Activated T-cell treated with anti-CD3 and anti-CD28 coated beads, Interleukin-2, amount 50 U/mL, for 48 hours (primary cell): ENCODE results near the gene KRT9.

Experiments used
- DNase-seq, 2 experiments: peaks; one replicate each; pipeline ENCODE4 v3.0.0-alpha.2; 2020

KRT9 gene

DNA sequence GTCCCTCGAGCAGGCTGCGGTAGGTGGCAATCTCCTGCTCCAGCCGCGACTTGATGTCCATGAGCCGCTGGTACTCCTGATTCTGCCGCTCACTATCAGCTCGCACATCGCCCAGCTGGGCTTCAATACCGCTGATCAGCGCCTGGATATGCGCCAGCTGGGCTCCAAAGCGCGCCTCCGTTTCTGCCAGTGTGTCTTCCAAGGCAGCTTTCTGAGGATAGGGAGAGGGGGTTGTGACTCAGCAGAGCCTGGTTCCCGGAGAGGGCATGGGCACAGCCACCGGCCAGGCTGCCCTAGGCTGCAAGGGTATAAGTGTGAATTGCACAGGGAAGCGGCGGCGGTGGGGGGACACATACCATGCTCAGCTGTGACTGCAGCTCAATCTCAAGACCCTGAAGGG, 48.1 kb downstream of the KRT9 start:
- DNase-seq: no peak

GRCh38 chr17:41523225-41523593, 48.6 kb downstream of the KRT9 start:
- no peak for DNase-seq

- DNase-seq: no peak
Measured at GRCh38 chr17:41522301-41523224, 49.3 kb downstream of the KRT9 start.

DNA sequence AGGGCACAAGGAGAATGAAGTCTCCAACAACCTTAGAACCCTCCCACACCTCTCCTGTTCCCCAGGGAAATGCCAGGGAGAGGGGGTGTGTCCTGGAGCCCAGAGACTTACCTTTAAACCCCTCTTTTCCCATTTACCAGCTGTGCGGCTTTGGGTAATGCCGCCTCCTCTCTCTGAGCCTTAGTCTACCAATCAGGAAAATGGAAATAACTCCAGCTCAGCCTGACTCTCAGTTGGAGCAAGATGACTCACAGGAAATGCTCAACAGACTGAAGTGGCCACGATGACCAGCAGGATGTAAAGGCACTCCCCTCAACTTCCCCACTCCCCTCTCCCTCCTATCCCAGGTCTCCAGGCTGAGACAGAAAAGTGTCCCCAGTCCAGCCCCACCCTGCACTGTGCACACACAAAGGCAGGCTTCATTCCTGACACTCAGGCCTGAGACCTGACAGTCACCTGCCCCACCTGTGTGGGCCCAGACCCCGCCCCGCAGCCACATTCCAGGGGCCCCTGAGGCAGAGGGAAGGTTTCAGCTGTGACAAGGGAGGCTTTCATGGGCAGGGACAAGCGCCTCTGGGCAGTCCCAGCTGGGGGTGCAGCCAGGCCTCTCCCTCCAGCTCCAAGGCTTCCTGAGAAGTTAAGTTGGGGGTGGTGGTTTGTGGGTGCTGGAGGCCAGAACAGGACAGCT, 50.1 kb downstream of the KRT9 start:
- DNase-seq: no peak

DNA sequence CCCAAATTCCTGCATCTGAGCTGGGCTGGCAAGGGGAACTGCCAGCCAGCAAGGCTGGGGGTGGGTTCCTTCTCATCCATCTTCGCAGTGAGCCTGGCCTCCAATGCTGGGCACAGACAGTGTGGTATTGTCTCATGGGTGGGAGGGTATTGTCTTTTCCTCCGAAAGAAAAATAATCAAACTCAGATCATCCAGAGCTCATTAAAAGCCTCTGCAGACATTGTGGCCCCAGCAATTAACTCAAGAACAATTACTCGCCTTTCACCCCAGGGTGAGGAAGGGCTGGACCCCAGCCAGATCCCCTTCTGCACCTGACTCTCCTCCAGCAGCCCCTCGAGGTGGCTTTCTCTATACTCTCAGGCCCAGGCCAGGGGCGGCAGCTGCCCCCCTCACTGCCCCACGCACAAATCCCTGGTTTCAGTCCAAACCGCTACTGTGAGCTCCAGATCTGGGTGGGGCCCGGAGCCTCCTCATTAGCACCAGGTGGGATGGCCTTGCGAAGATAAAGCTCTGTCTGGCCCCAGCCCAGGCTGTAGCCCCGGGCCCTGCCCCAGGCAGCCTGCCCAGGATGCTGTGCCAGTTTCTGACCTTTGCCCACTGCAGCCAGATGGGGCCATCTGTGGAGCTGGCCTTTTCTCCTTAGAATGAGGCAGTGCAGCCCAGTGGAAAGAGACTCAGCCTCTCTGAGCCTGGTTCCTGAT, 50.9 kb downstream of the KRT9 start:
- DNase-seq: no peak

- no peak for DNase-seq
Measured at GRCh38 chr17:41519501-41520224, 52.2 kb downstream of the KRT9 start.

DNA sequence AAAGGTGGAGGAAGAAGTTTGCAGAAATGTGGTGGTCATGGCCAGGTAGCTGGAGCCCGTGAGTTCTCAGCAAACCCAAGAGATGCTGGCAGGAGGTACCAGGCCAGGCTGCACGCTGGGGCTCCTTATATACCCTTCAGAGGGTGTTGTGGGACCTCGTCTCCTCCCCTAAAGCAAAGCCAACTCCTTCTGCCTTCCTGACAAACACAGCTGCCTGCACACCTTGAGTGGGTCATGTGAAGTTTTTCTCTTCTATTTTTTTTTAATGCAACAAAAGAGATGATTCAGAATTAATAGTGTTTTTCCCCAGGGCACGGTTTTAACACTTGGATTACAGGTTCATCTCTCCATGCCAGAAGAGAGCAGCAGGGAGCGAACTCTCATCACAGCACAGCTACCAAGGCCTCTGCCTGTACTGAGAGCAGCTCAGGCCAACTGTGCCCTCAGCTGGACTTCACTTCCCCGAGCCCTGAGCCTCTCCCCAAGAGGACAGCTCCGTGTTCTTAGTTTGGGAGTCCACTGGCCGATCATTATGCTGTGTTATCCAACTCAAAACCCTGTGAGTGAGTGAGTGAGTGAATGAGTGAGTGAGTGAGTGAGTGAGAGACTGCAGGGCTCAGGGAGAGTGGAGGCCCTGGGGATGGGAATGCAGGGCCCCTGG, 52.9 kb downstream of the KRT9 start, which contains the start of gene KRT15:
KRT15 (minus strand) TSS at position 102 of the 661 bp plus-strand sequence; CDS start at position 39, 63 bp downstream.
- DNase-seq: no peak

- DNase-seq: no peak
Measured at GRCh38 chr17:41518031-41518430, 53.8 kb downstream of the KRT9 start.

DNA sequence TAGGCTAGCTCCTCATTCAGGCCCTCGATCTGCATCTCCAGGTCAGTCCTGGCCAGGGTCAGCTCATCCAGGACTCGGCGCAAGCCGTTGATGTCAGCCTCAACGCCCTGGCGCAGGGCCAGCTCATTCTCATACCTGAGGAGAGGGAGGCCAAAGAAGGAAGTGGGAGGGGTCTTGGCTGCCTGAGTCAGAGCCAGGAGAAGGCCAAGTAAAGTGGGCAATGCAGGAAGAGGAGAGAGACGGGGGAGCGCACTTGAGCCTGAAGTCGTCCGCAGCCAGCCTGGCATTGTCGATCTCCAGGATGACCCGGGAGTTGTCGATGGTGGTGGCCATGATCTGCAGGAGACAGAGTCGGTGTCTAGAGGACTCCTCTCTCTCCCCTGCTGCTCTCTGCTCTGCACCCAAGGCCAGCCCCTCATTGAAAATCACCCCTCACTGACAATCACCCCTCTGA, 55.0 kb downstream of the KRT9 start:
- DNase-seq: no peak

DNA sequence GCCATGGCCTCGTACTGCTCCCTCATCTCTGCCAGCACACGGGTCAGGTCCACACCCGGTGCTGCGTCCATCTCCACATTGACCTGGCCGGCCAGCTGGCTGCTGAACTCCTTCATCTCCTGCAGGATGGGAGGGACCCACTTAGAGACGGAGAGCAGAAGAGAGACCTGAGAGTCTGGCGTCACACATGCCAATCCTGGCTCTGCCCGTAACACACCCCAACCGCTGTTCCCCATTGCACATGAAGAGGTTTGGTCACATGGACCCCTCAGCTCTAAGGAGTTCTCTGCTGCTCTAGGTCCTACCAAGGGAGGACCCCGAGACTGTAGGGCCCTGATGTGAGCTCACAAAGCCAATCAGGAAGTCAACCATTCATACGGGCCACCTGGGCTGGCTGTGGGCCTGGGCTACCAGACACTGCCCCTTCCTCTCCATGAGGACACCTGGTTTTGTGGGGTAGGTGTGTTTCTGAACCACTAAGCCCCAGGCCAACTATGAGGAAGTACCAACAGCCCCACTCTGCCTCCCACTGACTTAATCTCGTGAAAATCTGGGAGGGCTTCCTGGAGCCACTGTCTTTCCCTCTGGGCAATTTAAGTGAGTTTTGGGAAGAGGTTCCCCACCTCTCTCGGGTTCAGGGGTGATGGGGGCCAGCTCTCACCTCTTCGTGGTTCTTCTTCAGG, 55.6 kb downstream of the KRT9 start:
- no peak for DNase-seq
